Jurkat, Clone E6-1 (cell line): Measurements from ENCODE around the gene SPOCD1.
"Not testable (repeated sequence)": the region's sequence is repeated elsewhere in the genome, so short reads cannot be mapped to it uniquely, and the experiment has no call there.

ENCODE experiments used
- DNase-seq: peaks from one replicate; pipeline ENCODE4 v3.0.0-alpha.2; 2011; ENCODE audit warnings: low read depth, low spot score
- H3K4me3 ChIP-seq: 2 replicates; pipeline ENCODE4 v1.5.1; 2011; ENCODE audit warnings: mild to moderate bottlenecking, low read length, control low read depth, moderate library complexity

SPOCD1 gene

DNA sequence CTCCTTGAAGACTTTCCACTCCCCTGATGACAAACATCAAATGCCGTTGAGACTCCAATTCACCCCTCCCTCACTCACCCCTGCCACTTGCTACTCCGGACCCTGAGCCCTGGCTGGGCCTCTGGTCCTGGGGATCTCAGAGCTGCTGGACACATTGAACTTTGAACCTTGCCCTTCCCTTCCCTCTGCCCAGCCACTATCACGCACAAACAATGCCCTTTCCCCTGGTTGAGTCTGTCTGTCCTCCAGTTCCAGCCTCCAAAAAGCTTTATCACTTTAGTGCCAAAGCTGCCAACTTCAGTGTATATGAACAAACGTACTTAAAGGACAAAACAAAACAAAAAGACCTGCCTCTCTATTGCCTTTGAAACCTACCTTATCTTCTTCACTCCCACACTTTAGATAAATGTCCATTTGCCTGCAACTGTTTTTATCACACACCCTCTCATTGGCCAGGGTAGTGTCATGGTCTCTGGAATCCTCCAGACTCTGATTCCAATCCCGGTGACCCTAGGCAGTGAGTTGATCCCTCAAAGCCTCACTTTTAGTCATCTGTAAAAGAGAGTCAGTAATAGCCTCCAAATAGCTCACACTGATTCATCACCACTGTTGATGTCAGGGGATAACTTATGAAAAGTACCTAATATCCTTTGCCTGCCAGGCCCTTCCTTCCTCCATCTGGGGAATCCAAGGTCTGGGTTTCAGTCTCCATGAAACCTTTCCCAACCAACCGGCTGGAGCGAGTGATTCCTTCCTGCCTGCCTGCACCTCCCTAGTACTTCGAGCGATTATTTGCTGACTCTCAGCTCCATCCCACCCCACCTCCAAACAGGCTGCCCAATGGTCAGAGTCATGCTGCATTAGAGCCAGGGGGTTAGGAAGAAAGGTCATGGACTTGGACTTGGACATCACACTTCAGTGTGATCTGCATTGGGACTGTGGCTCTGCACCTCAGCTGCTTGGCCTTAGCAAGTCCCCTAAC lies 15.9 kb upstream of the SPOCD1 start:
- DNase-seq = no peak
- H3K4me3 ChIP-seq = no peak overlapping the region

DNA sequence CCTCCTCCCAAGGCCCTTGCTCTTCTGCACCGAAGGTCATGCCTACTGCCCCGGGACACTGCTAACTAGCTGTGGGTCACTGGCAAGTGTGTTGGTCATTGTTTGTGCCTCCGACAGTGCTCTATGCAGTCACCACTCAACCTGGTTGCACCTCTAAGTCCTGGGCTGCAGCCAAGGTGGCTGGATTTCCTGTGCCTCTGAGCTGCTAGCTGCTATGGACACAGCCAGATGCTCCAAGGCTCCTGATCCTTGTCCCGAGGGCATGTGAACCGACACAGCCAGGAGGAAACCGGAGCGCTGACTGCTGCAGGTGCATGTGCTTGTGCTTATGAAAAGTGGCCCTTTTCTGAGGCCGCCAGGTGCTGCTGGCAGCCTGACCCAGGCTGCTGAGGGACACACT lies 14.7 kb upstream of the SPOCD1 start:
- no peak for DNase-seq
- no peak overlapping the region for H3K4me3 ChIP-seq

- H3K4me3 ChIP-seq = no peak overlapping the region
- no peak for DNase-seq
These were observed 14.2 kb upstream of the SPOCD1 start for GRCh38 chr1:31830065-31830464.

GRCh38 chr1:31828926-31829690 lies 13.3 kb upstream of the SPOCD1 start:
- DNase-seq = no peak
- H3K4me3 ChIP-seq = no peak overlapping the region

DNA sequence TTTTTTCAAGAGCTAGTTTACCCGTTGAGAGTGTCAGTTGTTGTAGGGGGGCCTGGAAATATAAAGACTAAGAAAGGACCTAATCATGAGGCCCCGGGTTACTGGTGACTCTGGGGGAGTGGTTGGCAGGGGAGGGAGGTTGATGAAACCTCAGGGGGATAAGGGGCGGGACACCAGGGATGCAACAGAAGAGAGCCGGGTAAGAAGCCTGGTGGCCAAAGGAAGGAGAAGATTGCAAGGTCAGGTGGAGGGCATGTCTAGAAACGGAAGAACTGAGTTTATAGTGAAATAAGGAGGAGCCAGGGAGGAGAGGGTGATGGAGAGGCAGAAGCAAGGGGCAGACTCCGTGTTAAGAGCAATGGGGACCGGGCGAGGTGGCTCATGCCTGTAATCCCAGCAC lies 12.5 kb upstream of the SPOCD1 start:
- no peak overlapping the region for H3K4me3 ChIP-seq
- peak; percentile 74 for DNase-seq

GRCh38 chr1:31823780-31824179 lies 8.0 kb upstream of the SPOCD1 start:
- no peak for DNase-seq
- H3K4me3 ChIP-seq = no peak overlapping the region

DNA sequence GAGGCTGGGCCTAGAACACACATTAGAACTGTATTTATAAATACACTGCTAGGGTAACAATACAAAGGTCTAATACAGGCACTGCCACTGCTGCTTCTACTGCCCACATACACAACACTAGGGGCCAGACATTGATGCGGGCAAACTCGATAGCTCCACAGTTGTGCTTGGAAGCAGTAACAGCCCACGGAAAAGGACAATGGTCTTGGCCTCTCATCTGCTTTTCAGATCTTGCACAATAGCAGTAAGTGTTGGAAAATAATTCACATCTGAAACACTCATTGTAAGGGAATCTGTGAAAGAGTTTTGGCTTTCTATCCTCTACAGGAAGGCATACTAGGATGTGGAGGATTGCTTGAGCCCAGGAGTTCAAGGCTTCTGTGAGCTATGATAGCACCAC lies 6.9 kb upstream of the SPOCD1 start:
- DNase-seq = no peak
- no peak overlapping the region for H3K4me3 ChIP-seq

DNA sequence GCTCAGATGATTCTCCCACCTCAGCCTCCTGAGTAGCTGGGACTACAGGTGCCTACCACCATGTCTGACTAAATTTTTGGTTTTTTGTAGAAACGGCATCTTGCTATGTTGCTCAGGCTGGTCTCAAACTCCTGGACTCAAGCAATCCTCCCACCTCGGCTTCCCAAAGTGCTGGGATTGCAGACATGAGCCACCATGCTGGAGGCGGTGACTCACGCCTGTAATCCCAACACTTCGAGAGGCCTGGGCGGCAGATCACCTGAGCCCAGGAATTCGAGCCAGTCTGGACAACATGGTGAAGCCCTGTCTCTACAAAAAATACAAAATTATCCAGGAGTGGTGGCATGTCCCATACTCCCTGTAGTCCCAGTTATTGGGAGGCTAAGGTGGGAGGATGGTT lies 4.4 kb upstream of the SPOCD1 start:
- H3K4me3 ChIP-seq, DNase-seq: not testable (repeated sequence)

DNA sequence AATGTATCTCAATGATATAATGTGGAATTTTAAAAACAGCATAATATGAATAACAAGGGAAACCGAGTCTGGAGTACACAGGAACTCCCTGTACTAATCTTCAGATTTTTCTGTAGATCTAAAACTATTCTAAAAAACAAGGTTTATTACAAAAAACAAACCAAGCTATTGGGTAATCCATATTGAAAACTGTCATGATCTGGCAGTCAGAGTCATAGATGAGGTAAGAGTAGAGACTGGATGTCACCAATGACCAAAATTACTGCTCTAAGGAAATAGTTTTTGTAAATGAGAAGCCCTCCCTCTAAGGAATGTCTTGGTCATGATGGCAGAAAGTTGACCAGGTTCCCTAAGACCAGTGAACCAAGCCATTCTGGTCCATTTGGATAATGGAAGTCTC lies 2.4 kb upstream of the SPOCD1 start:
- no peak for DNase-seq

GRCh38 chr1:31816947-31817346 lies 1.1 kb upstream of the SPOCD1 start:
- not testable (repeated sequence) for H3K4me3 ChIP-seq

More for the DNA sequence above, 2.4 kb upstream of the SPOCD1 start:
- H3K4me3 ChIP-seq = no peak overlapping the region

DNA sequence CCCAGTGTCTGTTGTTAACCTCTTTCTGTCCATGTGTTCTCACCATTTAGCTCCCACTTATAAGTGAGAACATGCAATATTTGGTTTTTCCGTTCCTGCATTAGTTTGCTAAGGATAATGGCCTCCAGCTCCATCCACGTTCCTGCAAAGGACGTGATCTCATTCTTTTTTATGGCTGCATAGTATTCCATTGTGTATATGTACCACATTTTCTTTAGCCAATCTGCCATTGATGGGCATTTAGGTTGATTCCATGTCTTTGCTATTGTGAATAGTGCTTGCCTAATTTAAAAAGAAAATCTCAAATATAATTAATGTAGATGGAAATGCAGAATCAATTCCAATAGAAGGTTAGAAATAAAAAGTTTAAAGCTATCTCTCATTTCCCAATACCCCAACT lies 679 bp upstream of the SPOCD1 start:
- DNase-seq, H3K4me3 ChIP-seq: not testable (repeated sequence)

More at GRCh38 chr1:31816947-31817346, 1.1 kb upstream of the SPOCD1 start:
- DNase-seq = not testable (repeated sequence)

- no peak for DNase-seq
- H3K4me3 ChIP-seq = peak overlapping the region; percentile 49; the same call in 1 of the 2 replicates
These were observed 546 bp downstream of the SPOCD1 start for GRCh38 chr1:31815307-31815645.

GRCh38 chr1:31814631-31815306 lies 1.1 kb downstream of the SPOCD1 start:
- H3K4me3 ChIP-seq = no peak overlapping the region

DNA sequence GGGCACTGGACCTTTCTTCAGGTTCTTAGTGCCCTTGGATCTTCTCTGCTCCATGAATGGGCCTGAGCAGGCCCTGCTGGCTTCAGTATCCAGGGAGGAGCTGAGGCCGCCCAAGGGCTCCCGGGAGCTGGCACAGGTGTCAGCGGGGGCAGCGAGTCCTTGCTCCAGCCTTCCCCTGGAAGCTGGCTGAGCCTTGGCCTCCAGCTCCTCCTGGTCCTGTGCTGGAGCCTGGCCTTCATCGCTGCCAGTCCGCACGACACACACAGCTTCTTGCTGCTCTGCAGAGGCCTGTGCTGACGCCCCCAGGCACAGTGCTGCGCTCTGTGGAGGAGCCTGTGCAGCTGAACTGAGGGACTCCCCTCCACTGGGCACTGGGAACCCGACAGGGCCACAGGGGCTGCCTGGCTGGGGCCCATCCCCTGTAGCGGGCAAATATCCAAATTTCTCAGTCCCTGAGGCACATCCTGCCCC lies 1.7 kb downstream of the SPOCD1 start:
- no peak overlapping the region for H3K4me3 ChIP-seq
- no peak for DNase-seq

More at GRCh38 chr1:31814631-31815306, 1.1 kb downstream of the SPOCD1 start:
- no peak for DNase-seq

DNA sequence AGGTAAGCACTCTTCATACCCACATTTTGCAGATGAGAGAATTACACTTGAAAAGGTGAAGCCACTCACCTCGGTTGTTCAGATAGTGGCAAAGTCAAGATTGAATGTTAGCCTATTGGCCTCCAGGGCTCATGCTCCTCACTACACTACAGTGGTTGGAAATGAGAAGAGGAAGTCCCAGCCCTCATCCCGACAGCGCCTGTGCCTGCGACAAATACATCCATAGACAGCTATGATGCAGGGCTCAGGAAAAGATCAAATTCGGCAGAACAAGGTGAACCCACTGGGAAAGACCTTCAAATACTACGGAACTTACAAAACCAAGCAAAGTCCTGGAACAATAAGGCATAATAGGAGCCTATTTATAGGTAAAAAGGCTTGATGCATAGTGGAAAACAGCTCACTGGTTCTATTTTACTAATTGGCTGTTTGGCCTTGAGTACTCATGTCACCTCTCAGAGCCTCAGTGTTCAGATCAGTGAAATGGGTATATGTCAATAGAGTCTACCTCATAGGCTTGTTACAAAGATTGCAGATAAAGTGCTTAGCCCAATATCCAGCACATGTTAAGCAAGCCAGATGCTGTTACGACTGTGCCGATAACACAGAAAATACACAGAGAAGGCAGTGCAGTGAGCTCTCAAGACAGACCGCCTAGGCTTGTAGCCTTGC lies 3.5 kb downstream of the SPOCD1 start:
- H3K4me3 ChIP-seq = no peak overlapping the region
- no peak for DNase-seq

GRCh38 chr1:31811605-31812004 lies 4.2 kb downstream of the SPOCD1 start:
- H3K4me3 ChIP-seq = no peak overlapping the region
- DNase-seq = no peak

DNA sequence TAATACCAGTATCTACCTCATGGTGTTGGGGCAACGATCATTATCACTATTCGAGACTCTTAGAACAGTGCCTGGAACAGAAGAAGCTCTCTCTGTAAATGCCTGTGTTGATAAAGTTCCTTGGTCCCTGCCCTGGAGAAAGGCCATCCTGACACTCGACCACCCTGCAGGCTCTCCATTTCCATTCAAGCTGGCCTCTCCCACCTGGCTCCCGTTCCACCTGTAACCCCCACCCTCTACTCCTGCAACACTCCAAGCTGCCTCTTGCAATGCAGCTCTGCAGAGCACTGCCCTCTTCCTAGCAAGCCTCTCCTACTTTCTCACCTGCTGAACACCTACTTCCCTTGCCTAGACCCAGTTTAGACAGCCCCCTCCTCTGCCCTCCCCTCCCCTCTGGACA lies 6.1 kb downstream of the SPOCD1 start:
- no peak overlapping the region for H3K4me3 ChIP-seq
- DNase-seq = no peak

GRCh38 chr1:31807273-31808048 lies 8.4 kb downstream of the SPOCD1 start:
- H3K4me3 ChIP-seq = no peak overlapping the region
- DNase-seq = no peak
